Calu3 (cell line): ENCODE data around the gene UPK3A. TPM values are rescaled to one million over a fixed set of nuclear protein-coding genes. Genes with fewer than 3 reads are reported as not detected.
"Not testable (repeated sequence)": the region's sequence is repeated elsewhere in the genome, so short reads cannot be mapped to it uniquely, and the experiment has no call there.

Experiments
- BruUV-seq: library from RNA; stranded (reverse); fragments of 400-500 nt; replicated peaks from 2 replicates; lab custom pipeline; 2021; lab: Mats Ljungman, UMichigan
- CTCF ChIA-PET: fragments of 300-600 bp; sonication (Branson Sonifier 250); formaldehyde crosslinking; loops from one replicate; lab custom pipeline; 2022; ENCODE audit warnings: antibody characterized with exemption; lab: Charles Lee
- DNase-seq: peaks from one replicate; pipeline ENCODE4 v3.0.0; 2022
- H3K27ac Mint-ChIP-seq: one replicate; pipeline ENCODE4 v1.8.0; 2022; ENCODE audit warnings: mixed read lengths; ENCODE audit not compliant: unreplicated experiment
- H3K27me3 Mint-ChIP-seq: one replicate; pipeline ENCODE4 v1.8.0; 2022; ENCODE audit warnings: mixed read lengths; ENCODE audit not compliant: unreplicated experiment
- H3K36me3 Mint-ChIP-seq: one replicate; pipeline ENCODE4 v1.8.0; 2022; ENCODE audit warnings: mild to moderate bottlenecking, moderate library complexity, mixed read lengths; ENCODE audit not compliant: insufficient read depth, unreplicated experiment
- H3K4me1 Mint-ChIP-seq: one replicate; pipeline ENCODE4 v1.8.0; 2022; ENCODE audit warnings: mild to moderate bottlenecking, low read depth, mixed read lengths; ENCODE audit not compliant: unreplicated experiment
- H3K4me3 Mint-ChIP-seq: one replicate; pipeline ENCODE4 v1.8.0; 2022; ENCODE audit warnings: mild to moderate bottlenecking, low read depth, moderate library complexity, mixed read lengths; ENCODE audit not compliant: unreplicated experiment
- H3K9me3 Mint-ChIP-seq: one replicate; pipeline ENCODE4 v1.8.0; 2022; ENCODE audit warnings: low read depth, mixed read lengths; ENCODE audit not compliant: unreplicated experiment
- CTCF ChIP-seq: fragments of 200-600 bp; IDR thresholded peaks from one replicate; pipeline ENCODE4 v1.8.0; 2022; ENCODE audit warnings: antibody characterized with exemption; ENCODE audit not compliant: unreplicated experiment
- intact Hi-C: fragments of 100-400 bp; cut with micrococcal nuclease; formaldehyde crosslinking; loops from one replicate; pipeline ENCODE4 v1.10.0; 2022; ENCODE audit not compliant: unreplicated experiment
- total RNA-seq: library from RNA; stranded (reverse); gene quantifications from 2 replicates; pipeline ENCODE4 v1.2.3, GENCODE V29; 2022

Gene UPK3A
- total RNA-seq, 1 experiment from 2014 or later: not detected

- no peak for TF ChIP-seq CTCF
- Mint-ChIP-seq H3K27me3 (peaks cover 28% of the 10 kb centered on the region), H3K4me1 (no peaks in the 10 kb centered on the region), H3K36me3 (no peaks in the 10 kb centered on the region), H3K4me3 (no peak overlapping the region), H3K27ac (no peak overlapping the region), H3K9me3 (no peaks in the 10 kb centered on the region)
- BruUV-seq: no TSS peak
- CTCF ChIA-PET: no interaction called here
- intact Hi-C loops: no loop called here
- no peak for DNase-seq
Measured at GRCh38 chr22:45292731-45293442, 8.1 kb downstream of the UPK3A start.

- no peak for DNase-seq
- no peak for TF ChIP-seq CTCF
- no peak overlapping the region for H3K27ac Mint-ChIP-seq
- BruUV-seq: no TSS peak
- CTCF ChIA-PET: no interaction called here
- H3K4me3 Mint-ChIP-seq: no peak overlapping the region
- peaks cover 40% of the 10 kb centered on the region for H3K27me3 Mint-ChIP-seq
- no peaks in the 10 kb centered on the region for H3K9me3 Mint-ChIP-seq
- no peaks in the 10 kb centered on the region for H3K4me1 Mint-ChIP-seq
- H3K36me3 Mint-ChIP-seq: no peaks in the 10 kb centered on the region
- intact Hi-C loops: no loop called here
Measured at GRCh38 chr22:45294030-45294429, 9.3 kb downstream of the UPK3A start.

GRCh38 chr22:45295004-45295403 is 10.3 kb downstream of the UPK3A start:
- H3K36me3 Mint-ChIP-seq, BruUV-seq, H3K4me1 Mint-ChIP-seq, intact Hi-C loops, H3K9me3 Mint-ChIP-seq, H3K4me3 Mint-ChIP-seq, H3K27ac Mint-ChIP-seq, DNase-seq: not testable (repeated sequence)
- CTCF ChIA-PET: interaction anchor here (0.6 to 0.7 kb wide), 2 partner anchors 60 to 146 kb away, joined by 3 read pairs; no protein-coding TSS in a partner anchor
- H3K27me3 Mint-ChIP-seq: peaks cover 50% of the 10 kb centered on the region

- Mint-ChIP-seq H3K27ac (no peak overlapping the region), H3K27me3 (peaks cover 51% of the 10 kb centered on the region), H3K4me1 (no peaks in the 10 kb centered on the region), H3K9me3 (no peaks in the 10 kb centered on the region), H3K4me3 (no peak overlapping the region), H3K36me3 (no peaks in the 10 kb centered on the region)
- DNase-seq: no peak
- TF ChIP-seq CTCF: no peak
- CTCF ChIA-PET: interaction anchor here (0.6 kb wide), 1 partner anchor 60 kb away, joined by 3 read pairs; no protein-coding TSS in a partner anchor
- intact Hi-C loops: no loop called here
- no TSS peak for BruUV-seq
Measured at GRCh38 chr22:45295492-45295891, 10.7 kb downstream of the UPK3A start.
